ENCODE measurements around the gene ZNF384.

The ZNF384 gene

DNA sequence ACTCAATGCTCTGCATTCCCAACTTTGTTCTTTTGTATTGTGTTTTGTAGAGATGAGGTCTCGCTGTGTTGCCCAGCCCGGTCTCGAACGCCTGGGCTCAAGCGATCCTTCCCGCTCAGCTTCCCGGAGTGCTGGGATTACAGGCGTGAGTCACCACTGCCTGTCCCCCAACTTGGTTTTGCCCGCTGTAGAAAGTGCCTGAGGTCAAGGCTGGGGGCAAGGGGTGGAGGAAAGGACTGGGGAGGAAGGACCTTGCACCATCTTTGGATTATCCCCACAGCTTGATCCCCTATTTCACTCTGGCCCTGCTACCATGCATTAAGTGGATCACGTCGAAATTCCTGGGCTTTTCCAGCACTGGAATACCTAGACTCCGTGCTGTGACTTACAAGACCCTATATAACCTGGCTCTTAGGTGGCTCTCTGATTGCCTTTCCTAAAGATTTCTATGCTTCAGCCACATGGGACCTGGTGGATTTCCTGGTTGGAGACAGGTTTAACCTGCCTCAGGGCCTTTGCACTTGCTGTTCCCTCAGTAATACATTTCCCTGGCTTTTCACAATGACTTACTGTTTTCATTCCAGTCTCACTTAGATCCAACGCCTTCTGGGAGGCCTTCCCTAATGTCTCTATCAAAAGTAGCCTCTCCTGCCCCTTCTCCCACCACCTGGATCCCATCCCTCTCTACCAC lies 12.0 kb upstream of the ZNF384 start:
- TF ChIP-seq GATA2 (IDR thresholded peaks at IDR 0.05; ENCODE audit: low read depth, low read length) (no peak), GATA3 (IDR thresholded peaks at IDR 0.05; ENCODE audit: low read depth, low read length) (no peak)

DNA sequence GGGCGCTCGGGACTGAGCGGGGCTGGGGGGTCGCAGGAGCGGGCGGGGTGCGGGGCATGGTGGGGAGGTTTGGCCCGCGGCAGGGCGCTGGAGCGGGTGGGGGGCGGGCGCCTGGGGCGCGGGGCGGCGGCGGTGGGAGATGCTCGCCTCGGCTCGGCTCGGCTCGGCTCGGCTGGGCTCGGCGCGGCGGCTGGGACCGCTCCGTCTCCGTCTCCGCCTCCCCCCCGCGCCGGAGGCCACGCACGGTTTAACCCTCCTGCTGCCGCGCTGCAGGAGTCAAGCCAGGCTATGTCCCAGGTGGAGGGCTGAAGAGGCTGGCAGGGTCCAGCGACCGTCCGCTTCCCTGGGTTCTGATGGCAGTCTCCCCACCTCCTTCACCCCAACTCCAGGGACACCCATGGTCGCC lies 11.5 kb upstream of the ZNF384 start, which contains the start of gene PIANP:
PIANP (minus strand) TSS at position 170 of the 406 bp plus-strand sequence. CDS start 2,754 bp downstream, outside the sequence.
- TF ChIP-seq GATA3 (IDR thresholded peaks at IDR 0.05; ENCODE audit: low read depth, low read length) (no peak), GATA2 (IDR thresholded peaks at IDR 0.05; ENCODE audit: low read depth, low read length) (no peak)

DNA sequence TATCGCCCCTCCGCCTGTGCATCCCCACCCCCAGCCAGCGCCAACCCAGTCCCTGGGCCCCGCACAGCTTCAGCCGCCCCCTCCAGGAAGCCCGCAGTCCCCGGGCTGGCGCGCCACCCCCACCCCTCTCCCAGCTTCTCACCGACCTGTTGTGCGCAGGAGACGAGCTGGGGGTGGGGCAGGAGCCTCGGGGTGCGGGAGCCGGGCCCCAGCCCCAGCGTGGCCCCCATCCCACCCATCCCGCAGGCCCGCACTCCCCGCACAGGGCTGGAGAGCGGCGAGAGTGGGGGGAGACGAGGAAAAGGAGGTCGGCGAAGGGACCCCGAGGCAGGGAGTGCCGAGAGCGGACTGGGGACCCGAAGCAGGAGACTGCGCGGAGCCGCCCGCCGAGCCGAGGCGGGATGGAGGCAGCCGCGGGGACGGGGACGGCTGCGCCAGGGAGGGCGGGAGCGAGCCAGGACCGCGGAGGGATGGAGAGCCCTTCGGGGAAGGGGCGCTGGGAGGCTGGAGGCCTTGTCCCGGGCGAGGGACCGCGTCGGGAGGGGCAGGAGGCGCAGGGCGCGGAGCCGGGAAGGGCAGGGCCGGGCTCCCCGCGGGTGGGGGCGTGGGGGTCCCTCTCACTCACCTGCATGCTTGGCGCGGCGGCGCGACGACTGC lies 10.9 kb upstream of the ZNF384 start:
- no peak for TF ChIP-seq GATA3 (IDR thresholded peaks at IDR 0.05; ENCODE audit: low read depth, low read length)
- no peak for TF ChIP-seq GATA2 (IDR thresholded peaks at IDR 0.05; ENCODE audit: low read depth, low read length)

DNA sequence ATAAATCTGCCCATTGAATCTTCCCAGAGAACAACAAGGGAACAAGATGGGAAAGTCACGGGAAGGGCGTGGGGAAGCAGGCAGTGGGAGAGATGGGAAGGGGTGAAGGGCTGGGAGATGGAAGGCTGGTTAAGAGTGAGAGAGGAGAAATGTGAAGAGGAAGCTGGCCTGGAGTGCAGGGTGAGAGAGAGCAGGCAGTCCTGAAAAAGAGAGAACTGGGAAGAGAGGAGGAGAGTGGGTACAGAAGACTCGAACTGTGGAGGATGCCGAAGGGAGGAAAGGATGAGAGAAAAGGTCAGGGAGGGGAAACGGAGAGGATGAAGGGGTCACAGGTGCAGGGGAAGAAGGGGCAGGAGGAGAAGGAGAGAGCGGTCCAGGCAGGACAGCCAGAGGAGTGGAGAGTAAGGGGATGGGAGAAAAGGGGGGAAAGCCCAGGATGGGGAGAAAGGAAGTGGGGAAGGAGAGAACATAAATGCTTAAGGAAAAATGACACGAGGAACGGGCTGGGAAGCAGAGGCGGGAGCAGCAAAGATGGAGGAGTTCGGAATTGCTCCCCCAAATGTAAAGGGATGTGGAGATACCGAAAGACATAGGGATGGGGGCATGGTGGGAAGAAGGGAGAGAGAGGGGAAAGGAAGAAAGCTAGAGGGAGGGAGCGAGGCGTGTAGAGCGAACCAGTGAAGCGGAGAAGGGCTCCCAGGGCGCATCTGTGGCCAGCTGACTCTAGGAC lies 10.2 kb upstream of the ZNF384 start:
- no peak for TF ChIP-seq GATA2 (IDR thresholded peaks at IDR 0.05; ENCODE audit: low read depth, low read length)
- TF ChIP-seq GATA3 (IDR thresholded peaks at IDR 0.05; ENCODE audit: low read depth, low read length), result no peak

DNA sequence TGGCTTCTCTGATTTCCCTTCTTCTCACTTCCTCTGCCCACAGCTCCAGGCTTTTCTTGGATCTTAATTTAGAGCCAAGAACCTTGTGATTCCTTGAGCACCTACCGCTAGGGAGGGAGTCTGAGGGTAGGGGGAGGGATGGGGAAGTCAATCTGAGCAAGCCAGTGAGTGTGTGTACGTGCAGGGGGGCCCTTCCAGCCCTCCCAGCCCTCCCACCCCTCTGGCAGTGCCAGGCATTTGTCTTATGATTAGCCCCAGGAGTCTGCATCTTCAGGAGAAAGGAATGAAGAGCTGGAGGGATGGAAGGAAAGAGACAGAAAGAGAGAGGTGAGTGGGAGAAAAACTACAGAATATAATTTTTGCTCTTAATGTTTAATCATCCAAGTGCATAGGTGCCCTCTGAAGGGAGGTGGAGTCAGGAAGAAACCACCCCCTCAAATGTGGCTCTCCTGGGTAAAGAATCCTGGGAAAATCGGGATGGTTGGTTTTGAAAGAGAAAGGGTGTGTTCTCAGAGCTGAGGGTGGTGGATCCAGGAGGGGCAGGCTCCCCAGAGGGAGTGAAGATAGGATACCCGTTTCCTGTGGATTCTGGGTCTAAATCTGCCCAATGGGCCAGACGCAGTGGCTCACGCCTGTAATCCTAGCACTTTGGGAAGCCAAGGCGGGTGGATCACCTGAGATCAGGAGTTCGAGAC lies 9.3 kb upstream of the ZNF384 start:
- TF ChIP-seq GATA3 (IDR thresholded peaks at IDR 0.05; ENCODE audit: low read depth, low read length) (no peak), GATA2 (IDR thresholded peaks at IDR 0.05; ENCODE audit: low read depth, low read length) (no peak)

DNA sequence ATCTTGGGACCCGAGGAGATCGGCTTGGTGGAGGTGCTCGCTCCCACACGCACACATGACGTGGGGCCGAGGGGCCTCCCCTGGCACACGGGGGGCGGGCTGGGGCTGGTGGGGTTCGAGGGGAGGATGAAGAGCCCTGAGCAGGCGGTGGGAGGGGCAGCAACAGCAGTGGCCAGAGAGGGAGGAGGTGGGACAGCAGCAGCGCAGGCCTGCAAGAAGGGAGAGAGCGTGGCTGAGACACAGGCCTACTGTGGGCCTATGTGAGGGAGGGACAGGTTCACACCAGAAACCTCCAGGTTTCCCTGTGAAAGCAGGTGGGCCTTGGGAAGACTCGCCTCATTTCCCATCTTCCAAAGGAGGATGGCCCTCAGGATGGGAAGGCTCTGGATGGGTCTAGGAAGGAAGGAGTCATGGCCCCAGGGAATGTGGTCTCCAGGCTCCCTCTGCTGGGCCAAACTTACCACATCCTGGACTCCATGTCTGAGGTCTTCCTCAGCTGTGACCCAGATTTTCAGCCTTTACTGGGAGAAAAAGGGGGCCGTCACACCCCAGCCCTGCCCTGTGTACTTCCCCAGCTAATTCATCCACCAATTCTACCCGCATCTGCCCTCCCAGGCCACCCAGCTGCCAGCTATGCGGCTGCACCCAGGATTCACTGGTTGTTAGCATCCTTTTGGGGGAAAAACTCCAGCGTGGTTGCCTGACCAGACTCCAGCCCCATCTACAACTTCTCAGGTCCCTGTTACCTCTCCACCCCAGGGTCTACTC lies 8.6 kb upstream of the ZNF384 start:
- TF ChIP-seq GATA2 (IDR thresholded peaks at IDR 0.05; ENCODE audit: low read depth, low read length) (no peak), GATA3 (IDR thresholded peaks at IDR 0.05; ENCODE audit: low read depth, low read length) (no peak)

DNA sequence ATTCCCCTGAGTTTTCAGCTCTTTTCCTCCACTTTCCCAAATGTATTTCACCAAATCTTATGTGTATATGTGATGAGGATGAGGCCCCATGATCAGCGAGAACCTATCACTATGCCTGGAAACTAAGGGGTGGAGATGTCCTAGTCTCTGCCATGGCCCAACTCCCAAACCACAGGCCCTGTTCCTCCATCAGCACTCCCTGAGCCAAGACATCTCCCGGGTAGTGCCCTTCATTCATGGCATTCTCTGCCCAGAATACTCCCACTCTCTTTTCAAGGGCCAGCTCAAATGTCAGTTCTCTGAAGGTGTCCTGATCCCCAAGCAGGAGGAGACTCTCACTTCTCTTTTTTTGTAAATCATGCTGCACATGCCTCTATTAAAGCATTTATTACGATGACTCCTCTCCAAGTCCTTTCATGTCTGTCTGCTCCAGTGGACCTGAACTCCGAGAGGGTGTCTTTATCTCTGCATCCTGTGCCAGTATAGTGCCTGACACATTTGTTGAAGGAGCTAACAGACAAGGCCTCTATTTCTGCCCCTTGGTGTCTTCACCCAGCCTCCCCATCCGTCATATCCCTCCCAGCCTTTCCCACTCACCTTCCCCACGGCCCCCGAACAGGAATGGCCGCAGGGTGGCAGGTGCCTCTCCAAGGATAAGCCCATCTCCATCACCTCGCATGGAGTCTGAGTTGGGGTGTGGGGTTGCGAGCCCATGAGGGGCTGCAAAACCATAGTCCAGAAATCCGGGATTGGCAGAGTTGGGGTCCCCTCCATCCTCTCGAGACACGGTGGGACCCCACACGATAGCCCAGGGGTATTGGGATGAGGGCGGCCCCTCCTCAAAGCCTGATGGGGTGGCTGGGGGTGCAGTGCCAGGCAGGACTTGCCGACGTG lies 7.8 kb upstream of the ZNF384 start:
- no peak for TF ChIP-seq GATA3 (IDR thresholded peaks at IDR 0.05; ENCODE audit: low read depth, low read length)
- no peak for TF ChIP-seq GATA2 (IDR thresholded peaks at IDR 0.05; ENCODE audit: low read depth, low read length)

DNA sequence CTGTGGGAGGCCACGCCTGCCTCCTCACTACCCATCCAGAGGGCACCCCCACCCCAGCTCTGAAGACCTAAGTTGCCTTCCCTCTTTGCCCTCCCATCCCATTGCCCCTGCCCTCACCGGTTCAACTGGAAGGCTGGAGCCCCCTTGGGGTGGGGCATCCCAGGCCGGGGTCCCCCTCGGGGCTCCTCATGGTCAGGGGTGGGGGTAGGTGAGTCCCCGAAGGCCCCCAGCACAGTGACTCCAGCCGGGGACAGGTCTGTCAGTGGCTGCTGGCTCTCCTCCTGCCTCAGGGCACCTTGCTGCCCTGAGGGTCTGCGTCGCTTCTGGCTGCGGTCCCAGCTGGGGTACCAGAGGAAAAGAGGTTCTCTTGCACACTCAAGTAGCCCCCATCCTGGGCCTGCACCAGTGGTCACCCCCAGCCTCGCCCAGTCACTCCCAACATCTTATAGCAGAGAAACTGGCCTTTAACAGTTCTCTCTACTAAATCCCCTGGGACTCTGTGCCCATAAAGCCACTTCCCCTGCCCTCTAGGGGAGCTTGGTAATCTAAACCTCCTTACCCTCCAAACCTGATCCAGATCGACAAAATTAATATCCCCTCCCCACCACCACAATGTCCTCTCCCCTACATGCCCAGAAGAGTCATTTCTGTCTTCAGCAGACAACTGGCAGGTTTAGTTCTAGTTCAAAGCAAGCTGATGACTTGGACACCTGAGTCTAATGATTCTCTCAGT lies 6.3 kb upstream of the ZNF384 start:
- no peak for TF ChIP-seq GATA2 (IDR thresholded peaks at IDR 0.05; ENCODE audit: low read depth, low read length)
- no peak for TF ChIP-seq GATA3 (IDR thresholded peaks at IDR 0.05; ENCODE audit: low read depth, low read length)

DNA sequence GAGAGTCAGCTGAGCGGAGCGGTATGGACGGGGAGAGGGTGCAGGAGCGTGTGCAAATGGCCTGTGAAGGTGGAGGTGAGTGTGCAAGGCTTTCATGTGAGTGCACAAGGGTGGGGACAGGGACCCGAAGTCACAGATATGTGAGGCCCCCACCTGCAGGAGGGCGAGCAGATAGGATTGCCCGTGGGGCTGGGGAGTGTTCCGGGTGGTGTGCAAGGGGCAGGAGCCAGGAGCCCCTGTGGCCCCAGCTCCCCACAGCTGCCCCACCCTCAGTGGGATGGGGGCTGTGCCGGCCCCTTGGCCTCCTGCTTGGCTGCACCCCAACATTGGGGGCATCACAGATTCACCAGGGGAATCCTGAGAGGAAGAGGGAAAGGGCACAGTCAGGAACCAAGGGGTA lies 5.5 kb upstream of the ZNF384 start:
- TF ChIP-seq GATA2 (IDR thresholded peaks at IDR 0.05; ENCODE audit: low read depth, low read length), result no peak
- TF ChIP-seq GATA3 (IDR thresholded peaks at IDR 0.05; ENCODE audit: low read depth, low read length), result no peak

DNA sequence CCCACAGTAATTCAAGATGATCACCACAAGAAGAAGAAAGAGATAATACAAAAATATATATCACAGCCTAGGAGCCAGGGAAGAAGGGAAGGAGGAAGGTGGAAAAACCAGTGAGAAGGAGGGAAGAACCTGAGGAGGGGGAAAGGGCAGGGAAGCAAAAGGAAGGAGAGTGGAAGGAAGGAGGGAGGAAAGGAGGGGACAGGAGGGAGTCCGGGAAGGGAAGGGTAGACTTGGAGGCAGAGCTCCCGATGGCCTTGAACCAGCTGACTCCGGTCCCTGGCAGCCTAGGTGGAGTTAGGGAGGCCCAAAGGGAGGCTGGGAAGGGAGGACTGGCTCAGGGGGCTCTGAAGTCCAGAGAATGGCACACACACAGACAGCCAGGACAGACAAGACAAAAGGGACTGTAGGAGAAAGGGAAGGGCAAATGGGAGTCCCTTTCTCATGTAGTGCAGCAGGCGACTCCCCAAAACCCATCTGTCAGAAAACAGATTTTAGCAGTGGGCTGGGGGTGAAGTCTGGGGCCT lies 4.7 kb upstream of the ZNF384 start:
- TF ChIP-seq GATA2 (IDR thresholded peaks at IDR 0.05; ENCODE audit: low read depth, low read length) (no peak), GATA3 (IDR thresholded peaks at IDR 0.05; ENCODE audit: low read depth, low read length) (no peak)

DNA sequence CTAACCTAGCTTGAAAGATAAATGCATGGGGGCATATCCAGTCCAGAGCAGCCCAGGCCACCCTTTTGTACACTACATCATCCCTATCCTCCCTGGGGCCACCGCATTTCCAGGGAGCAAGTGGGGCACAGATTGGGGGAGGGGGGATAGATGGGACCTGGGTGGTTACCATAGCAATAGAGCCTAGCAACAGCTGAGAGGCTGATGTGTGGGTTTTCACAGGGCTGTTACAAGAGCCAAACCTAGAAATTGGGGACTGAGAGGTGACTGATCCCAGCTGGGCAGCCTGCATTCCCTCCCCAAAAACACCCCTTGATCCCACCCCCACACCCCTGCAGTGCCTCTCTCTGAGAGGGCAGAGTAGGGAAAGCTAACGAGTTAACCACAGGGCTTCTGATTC lies 3.7 kb upstream of the ZNF384 start:
- TF ChIP-seq GATA3 (IDR thresholded peaks at IDR 0.05; ENCODE audit: low read depth, low read length), result no peak
- no peak for TF ChIP-seq GATA2 (IDR thresholded peaks at IDR 0.05; ENCODE audit: low read depth, low read length)

DNA sequence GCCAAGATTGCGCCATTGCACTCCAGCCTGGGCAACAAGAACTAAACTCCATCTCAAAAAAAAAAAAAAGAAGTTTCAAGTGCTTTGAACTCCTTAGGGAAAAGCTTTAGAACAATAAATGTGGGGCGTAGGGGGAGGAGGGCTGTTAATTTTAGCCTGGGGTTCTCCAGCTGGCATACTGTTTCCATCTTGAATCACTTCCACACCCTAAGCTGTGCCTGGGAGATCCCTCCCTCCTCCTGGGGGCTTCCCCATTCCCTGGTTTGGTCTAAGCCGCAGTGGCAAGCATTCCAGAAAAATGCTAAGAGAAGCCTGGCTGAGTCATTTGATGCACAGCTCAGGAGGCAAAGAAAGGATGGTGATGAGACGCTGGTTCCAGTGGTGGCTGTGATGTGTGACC lies 2.3 kb upstream of the ZNF384 start:
- TF ChIP-seq GATA3 (IDR thresholded peaks at IDR 0.05; ENCODE audit: low read depth, low read length) (no peak), GATA2 (IDR thresholded peaks at IDR 0.05; ENCODE audit: low read depth, low read length) (no peak)

Data from SH-SY5Y (cell line).